SJSA1 (cell line): ENCODE measurements around the gene CRISPLD2. TPM values are rescaled to one million over a fixed set of nuclear protein-coding genes. Genes with fewer than 3 reads are reported as not detected.

Experiments used
- DNase-seq, 2 experiments: peaks; one replicate each; pipeline ENCODE4 v3.0.0-alpha.2; 2015 to 2020; ENCODE audit warnings: low spot score in 2 of 2, low read depth in 1 of 2
- H3K27ac ChIP-seq: fragments of 250-450 bp; sonication (Bioruptor Pico); 2 replicates; pipeline ENCODE4 v1.5.1; 2020; ENCODE audit warnings: mild to moderate bottlenecking, moderate library complexity
- H3K27me3 ChIP-seq: fragments of 250-450 bp; sonication (Bioruptor Pico); replicated peaks from 2 replicates; pipeline ENCODE4 v1.5.1; 2020; ENCODE audit warnings: mild to moderate bottlenecking, moderate library complexity
- H3K36me3 ChIP-seq: fragments of 250-450 bp; sonication (Bioruptor Pico); 2 replicates; pipeline ENCODE4 v1.5.1; 2020; ENCODE audit warnings: mild to moderate bottlenecking
- H3K4me1 ChIP-seq: fragments of 250-450 bp; sonication (Bioruptor Pico); replicated peaks from 2 replicates; pipeline ENCODE4 v1.6.1; 2021; ENCODE audit warnings: mild to moderate bottlenecking
- H3K4me3 ChIP-seq: fragments of 250-450 bp; sonication (Bioruptor Pico); 2 replicates; pipeline ENCODE4 v1.5.1; 2020; ENCODE audit warnings: mild to moderate bottlenecking
- H3K9me3 ChIP-seq: fragments of 250-450 bp; sonication (Bioruptor Pico); replicated peaks from 2 replicates; pipeline ENCODE4 v1.5.1; 2020; ENCODE audit warnings: mild to moderate bottlenecking
- total RNA-seq: library from RNA; depleted of rRNA; stranded (reverse); fragments of >200 nt; shearing (Covaris generic); gene quantifications from 2 replicates; pipeline ENCODE4 v1.2.3, GENCODE V29; 2014

CRISPLD2 gene
- total RNA-seq, 1 experiment from 2014 or later: 6.4 TPM

DNA sequence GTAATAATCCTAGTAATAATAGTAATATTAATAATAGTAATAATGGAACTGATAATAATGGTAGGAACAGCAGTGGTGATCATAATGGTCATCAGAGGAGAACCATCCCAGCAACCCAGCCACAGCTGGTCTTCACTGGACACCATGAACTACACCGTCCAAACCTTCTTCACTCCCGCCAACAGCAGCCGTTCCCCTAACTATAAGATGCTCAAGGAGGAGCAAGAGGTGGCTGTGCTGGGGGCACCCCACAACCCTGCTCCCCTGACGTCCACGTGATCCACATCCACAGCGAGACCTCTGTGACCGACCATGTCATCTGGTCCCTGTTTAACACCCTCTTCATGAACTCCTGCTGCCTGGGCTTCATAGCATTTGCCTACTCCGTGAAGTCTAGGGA, 100.5 kb downstream of the CRISPLD2 start:
- Histone ChIP-seq H3K4me1 (peaks cover 21% of the 10 kb centered on the region), H3K9me3 (no peaks in the 10 kb centered on the region), H3K4me3 (no peak overlapping the region), H3K36me3 (no peaks in the 10 kb centered on the region), H3K27me3 (no peaks in the 10 kb centered on the region), H3K27ac (no peak overlapping the region)
- no peak for DNase-seq

DNA sequence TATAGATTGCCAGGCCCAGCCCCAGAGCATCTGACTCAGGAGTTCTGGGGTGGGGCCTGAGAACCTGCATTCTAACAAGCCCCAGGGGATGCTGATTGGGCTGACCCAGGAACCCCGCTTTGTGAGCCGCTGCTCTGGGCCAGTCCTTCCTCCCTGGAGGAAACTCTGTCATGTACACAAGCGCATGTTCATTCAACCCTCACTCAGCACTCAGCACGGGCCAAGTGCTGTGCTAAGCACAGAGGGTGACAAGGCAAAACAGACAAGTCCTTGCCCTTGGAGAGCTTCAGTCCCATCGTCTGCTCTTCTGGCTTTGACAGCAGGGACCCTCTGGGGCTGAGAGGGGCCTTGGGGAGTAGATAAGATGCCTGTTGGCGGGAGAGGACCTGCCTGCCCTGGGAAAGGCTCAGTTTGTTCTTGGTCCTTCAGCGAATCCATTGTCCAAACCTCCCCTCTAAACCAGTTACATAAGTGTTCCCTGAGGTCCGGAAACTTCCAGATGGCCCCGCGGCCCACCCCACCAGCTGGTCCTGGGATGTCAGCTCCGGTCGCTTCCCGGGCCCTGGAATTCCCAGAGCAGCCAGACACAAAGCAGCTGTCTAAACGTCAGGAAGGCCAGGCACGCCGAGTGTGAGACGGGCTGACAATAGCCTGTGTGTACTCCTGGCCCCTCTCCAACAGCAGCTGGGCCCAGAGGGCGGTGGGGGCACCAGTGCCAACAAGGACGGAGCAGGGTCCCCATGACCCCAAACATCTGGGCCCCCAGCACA, 102.8 kb downstream of the CRISPLD2 start:
- no peak for DNase-seq
- Histone ChIP-seq H3K4me3 (no peak overlapping the region), H3K27ac (no peak overlapping the region)

DNA sequence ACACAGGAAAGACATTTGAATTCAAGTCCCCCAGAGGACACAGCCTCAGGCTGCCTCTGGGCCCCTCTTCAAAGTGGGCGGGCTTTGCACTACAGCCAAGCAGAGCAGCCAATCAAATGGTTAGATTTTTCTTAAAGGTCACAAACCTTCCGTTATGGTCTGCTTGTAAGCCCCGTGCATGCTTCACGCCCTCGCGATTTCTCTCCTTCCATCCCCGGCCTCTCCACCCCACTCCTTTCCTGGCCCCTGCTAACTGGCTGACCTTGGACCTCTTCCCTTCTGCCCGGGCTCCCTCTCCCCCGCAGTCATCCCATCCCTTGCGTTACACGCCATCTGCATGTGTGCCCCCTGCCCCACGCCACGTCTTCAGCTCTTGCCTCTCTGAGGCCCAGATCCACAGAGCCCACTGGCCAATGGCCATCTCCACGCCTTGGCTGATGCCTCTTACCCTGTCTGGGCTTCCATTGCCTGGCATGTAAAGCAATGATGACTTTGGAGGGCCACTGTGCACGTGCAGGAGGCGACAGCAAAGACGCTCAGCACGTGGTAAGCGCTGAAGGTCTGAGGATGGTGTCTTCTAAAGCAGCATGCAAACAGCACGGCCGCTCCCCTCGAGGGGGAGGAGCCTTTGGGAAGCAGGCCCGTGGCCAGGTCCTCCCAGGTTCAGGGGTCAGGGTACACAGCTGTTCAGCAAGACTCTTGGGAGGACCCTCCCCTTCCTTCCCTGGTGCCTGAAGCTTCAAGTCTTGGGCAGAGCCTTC, 104.7 kb downstream of the CRISPLD2 start:
- Histone ChIP-seq H3K27me3 (no peaks in the 10 kb centered on the region), H3K36me3 (no peaks in the 10 kb centered on the region), H3K4me1 (peaks cover 6% of the 10 kb centered on the region), H3K9me3 (no peaks in the 10 kb centered on the region), H3K4me3 (no peak overlapping the region), H3K27ac (no peak overlapping the region)
- no peak for DNase-seq

More for the DNA sequence above, 102.8 kb downstream of the CRISPLD2 start:
- Histone ChIP-seq H3K36me3 (no peaks in the 10 kb centered on the region), H3K4me1 (peaks cover 6% of the 10 kb centered on the region), H3K9me3 (no peaks in the 10 kb centered on the region), H3K27me3 (no peaks in the 10 kb centered on the region)

DNA sequence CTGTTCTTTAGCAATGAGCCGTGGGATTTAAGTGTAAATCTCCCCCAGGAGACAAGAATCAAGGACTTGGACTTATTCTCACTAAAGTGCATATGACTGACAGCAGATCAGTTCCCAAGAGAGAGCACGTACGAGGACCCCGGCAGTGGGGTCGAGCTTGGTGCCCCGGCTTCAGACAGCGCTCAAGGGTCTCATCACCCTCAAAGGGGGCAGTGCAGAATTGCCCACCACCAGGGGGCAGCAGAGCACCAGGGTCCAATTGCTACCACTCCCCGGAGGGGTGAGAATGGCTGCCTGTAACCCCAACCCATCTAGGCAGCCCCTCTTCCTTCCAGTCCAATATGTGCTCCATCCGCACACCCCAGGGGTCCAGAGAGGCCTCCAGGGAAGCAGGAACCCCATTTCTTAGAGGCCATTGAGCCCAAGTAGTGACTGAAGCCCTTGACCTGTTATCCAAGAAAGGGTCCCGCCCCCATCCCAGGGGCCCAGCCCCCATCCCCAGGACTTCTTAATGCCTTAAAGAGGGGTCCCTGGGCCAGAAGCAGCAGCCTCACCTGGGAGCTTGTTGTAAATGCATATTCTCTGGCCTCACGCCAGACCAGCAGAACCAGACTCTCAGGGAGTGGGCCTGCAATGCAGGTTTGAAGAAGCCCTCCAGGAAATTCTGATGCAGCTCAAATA, 105.4 kb downstream of the CRISPLD2 start:
- Histone ChIP-seq H3K36me3 (no peaks in the 10 kb centered on the region), H3K27me3 (no peaks in the 10 kb centered on the region), H3K27ac (no peak overlapping the region), H3K4me3 (no peak overlapping the region), H3K9me3 (no peaks in the 10 kb centered on the region), H3K4me1 (peaks cover 6% of the 10 kb centered on the region)
- peak; percentile 43 to 68 for DNase-seq

DNA sequence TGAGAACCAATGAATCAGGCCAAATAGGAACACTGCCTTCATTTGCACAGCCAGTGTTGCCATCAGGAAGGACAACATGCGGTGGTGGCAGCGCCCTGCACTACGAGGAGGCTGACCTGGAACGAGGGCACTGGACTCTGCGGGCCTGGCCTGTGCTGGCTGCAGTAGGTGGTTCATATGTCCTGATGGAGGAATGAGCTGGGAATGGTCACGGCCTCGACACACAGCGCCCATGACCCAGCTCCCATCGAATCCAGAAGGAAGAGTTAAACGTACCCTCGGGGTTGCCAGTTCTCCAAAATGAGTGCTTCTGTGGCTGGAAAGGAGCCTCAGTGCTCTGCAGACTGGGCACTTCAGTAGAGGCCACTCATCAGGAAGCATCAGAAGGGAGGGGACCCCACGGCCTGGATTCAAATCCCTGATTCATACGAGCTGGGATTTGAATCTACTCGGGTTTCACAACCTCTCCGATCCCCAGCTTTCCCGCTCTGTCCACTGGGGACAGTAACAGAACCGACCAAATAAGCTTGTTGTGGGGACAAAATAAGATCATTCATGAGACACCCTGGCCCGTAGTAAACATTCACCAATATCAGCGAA, 106.1 kb downstream of the CRISPLD2 start:
- H3K36me3 ChIP-seq: no peaks in the 10 kb centered on the region
- H3K9me3 ChIP-seq: no peaks in the 10 kb centered on the region
- no peak for DNase-seq
- no peak overlapping the region for H3K4me3 ChIP-seq
- peaks cover 6% of the 10 kb centered on the region for H3K4me1 ChIP-seq
- no peaks in the 10 kb centered on the region for H3K27me3 ChIP-seq
- no peak overlapping the region for H3K27ac ChIP-seq

DNA sequence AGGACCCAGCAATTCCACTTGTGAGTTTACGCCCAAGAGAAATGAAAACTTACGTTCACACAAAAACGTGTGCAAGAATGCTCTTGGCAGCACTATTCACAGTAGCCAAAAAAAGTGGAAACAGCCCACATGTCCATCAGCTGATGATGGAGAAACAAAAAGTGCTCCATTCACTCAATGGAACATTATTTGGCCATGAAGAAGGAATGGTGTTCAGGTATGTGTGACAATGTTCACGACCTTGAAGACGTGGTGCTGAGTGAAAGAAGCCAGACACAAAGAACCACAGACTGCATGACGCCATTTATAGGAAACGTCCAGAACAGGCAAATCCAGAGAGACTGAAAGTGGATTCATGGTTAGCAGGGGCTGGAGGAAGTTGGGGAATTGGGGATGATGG, 106.7 kb downstream of the CRISPLD2 start:
- Histone ChIP-seq H3K4me3 (no peak overlapping the region), H3K27ac (no peak overlapping the region), H3K36me3 (no peaks in the 10 kb centered on the region), H3K4me1 (peaks cover 6% of the 10 kb centered on the region), H3K27me3 (no peaks in the 10 kb centered on the region), H3K9me3 (no peaks in the 10 kb centered on the region)
- DNase-seq: no peak

DNA sequence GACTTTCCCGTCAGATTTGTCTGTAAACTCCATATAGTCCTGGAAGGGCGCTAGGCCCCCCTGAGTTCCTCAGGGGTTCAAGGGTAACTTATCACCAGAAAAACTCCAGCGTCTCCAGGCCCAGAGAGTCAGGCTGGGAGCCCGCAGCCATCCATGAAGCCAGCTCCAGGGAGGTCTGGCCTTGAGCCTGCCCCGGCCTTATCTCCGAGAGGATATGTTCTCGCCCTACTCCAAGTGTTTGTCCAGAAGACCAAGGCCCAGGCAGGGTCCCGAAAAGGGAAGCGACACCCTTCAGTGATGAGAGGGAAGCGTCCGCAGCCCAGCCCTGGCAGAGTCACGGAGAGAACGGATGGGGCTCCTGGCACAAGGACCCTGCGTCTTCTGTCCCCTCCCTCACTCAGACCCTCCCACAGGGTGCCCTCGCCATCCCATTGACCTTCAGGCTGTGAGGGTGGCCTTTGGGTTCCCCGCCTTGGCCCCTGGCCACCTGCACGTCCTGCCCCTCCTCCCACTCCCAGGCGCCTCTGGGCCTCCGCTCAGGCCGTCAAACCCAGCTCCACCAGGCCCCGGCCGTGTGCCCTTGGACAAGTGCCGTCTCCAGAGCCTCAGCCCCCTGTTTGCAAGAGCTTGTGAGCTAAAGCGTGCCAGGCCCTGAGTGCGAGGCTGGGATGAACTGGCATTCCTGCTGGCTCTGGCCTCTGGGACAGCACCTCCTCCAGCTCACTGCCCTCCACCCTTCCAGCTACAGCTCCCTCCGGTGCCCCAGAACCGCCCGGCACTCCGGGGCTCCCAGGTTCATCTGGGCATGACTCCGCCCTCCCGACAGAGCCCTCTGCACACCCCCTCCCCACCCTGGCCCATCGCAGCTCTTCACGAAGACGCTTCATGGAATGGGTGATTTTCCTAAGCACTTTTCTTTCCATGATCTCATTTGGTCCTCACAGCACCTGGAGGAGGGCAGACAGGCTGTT, 108.1 kb downstream of the CRISPLD2 start:
- Histone ChIP-seq H3K27ac (no peak overlapping the region), H3K27me3 (no peaks in the 10 kb centered on the region), H3K4me3 (no peak overlapping the region), H3K36me3 (no peaks in the 10 kb centered on the region), H3K9me3 (no peaks in the 10 kb centered on the region), H3K4me1 (peaks cover under 1% of the 10 kb centered on the region)
- no peak for DNase-seq

DNA sequence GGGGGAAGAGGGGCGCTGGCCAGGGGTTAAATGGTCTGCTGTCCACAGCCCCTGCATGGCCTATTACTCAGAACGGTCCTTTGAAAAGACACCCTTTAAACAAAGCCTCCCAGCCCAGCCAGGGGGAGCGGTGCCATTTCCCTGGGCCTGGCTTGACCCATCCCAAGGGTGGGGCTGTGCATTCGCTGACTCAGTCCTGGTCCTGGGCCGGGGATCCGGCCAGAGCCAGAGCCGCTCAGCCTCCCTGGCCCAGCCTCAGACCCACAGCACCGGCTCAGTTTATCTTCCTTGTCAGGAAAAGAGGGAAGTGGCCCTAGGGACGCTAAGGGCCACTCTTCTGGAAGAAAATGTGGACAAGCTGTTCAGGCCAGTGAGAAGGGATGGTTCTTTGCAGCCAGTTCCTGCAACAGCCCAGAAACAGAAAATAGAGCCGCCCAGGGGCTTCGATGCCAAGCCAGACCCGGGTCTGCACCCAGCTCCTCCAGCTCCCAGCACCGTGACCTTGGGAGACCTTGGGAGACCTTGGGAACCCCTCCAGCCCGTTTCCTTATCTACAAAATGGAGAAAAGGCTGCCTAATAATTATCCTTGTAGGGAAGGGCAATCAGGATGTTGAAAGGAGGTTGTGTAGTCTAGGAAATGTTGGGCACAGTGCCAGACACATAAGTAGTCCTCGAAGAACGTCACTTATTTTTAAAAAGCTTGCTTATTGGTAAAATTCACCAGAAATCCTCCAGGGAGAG, 109.1 kb downstream of the CRISPLD2 start:
- H3K4me1 ChIP-seq: no peaks in the 10 kb centered on the region
- no peaks in the 10 kb centered on the region for H3K9me3 ChIP-seq
- no peak overlapping the region for H3K27ac ChIP-seq
- H3K4me3 ChIP-seq: no peak overlapping the region
- H3K27me3 ChIP-seq: no peaks in the 10 kb centered on the region
- H3K36me3 ChIP-seq: no peaks in the 10 kb centered on the region
- no peak for DNase-seq

DNA sequence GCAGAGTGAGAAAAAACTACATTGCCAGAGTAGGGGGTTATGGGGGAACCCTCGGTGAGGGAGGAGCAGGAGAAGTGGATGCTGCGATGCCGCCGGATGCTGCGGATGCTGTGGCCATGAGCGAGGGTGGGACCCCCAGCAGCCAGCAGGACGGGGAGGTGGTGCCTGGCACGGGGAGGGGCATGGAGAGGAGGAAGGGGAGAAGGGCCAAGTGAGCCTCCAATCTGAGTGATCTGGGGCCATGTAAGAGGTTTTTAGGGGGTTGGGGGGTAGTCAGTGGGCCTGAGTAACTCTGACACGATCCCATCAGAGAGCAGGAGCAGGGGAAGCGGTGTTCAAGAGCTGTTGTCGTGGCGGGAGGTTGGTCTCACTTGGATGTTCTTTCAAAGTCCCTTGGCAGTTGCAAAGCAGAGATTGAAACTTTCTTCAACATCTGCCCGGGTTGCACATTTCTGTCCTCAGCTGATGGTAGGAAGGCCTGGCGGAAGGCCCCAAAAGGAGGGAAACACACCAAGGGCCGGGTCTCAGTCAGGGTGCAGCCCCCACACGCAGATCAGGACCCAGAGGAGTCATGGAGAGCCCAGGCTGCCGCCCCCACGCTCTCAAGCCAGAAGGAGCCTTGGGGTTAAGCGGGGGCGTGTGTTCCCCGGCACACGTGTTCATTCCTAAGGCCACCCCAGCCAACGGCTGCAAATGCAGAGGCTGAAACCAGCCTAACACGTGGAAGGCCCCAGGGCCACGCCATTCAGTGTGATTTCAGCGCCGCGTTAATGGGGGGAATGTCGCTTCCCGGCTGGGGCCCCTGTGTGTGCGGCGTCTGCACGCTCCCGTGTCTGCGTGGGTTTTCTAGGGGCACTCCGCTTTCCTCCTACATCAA, 109.9 kb downstream of the CRISPLD2 start:
- Histone ChIP-seq H3K27me3 (no peaks in the 10 kb centered on the region), H3K27ac (no peak overlapping the region), H3K9me3 (no peaks in the 10 kb centered on the region), H3K36me3 (no peaks in the 10 kb centered on the region), H3K4me3 (no peak overlapping the region), H3K4me1 (no peaks in the 10 kb centered on the region)
- DNase-seq: no peak

DNA sequence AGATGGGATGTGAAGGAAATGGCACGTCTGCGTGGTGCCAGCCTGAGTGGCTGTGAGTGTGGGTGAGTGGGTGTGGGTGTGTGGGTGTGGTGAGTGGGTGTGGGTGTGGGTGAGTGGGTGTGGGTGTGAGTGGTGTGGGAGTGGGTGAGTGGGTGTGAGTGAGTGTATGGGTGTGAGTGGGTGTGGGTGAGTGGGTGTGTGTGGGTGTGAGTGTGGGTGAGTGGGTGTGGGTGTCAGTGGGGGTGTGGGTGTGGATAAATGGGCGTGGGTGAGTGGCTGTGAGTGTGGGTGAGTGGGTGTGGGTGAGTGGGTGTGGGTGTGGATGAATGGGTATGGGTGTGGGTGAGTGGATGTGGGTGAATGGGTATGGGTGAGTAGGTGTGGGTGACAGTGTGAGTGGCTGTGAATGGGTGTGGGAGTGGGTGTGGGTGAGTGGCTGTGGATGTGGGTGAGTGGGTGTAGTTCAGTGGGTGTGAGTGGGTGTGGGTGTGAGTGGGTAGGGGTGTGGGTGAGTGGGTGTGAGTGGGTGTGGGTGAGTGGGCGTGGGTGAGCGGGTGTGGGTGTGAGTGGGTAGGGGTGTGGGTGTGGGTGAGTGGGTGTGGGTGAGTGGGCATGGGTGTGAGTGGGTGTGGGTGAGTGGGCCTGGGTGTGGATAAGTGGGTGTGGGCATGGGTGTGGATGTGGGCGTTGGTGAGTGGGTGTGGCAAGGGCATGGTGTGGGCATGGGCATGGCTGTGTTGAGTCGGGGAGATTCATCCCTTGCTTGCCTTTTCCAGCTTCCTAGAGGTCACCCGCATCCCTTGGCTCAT, 110.7 kb downstream of the CRISPLD2 start:
- H3K27ac ChIP-seq: no peak overlapping the region

DNA sequence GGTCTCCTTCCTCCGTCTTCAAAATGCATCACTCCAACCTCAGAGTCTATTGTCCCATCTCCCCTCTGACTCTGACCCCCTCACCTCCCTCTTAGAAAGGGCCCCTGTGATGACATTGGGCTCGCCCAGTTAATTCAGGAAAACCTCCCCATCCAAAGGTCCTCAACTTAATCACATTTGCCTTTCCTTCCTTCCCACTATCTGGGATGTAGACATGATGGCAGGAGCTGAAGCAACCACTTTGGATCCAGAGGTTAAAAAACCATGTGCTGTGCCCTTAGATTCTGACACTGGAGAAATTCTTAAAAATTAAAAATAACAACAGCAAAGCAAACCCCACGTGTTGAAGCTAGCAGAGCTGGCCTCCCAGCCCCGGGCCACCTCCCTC, 111.3 kb downstream of the CRISPLD2 start:
- H3K27me3 ChIP-seq: no peaks in the 10 kb centered on the region
- no peak overlapping the region for H3K4me3 ChIP-seq
- no peak overlapping the region for H3K27ac ChIP-seq
- no peaks in the 10 kb centered on the region for H3K36me3 ChIP-seq
- no peaks in the 10 kb centered on the region for H3K9me3 ChIP-seq
- DNase-seq: no peak
- no peaks in the 10 kb centered on the region for H3K4me1 ChIP-seq

More for the DNA sequence above, 110.7 kb downstream of the CRISPLD2 start:
- Histone ChIP-seq H3K4me3 (no peak overlapping the region), H3K27me3 (no peaks in the 10 kb centered on the region), H3K36me3 (no peaks in the 10 kb centered on the region), H3K4me1 (no peaks in the 10 kb centered on the region), H3K9me3 (no peaks in the 10 kb centered on the region)
- no peak for DNase-seq
